HEK293 (cell line): ENCODE data around the gene ATP6V1F.

ENCODE experiments used
- CTCF ChIA-PET: fragments of 350-600 bp; formaldehyde crosslinking; extraction: SDS; loops from one replicate; lab custom pipeline; 2021; ENCODE audit warnings: antibody characterized with exemption; lab: Yijun Ruan, JAX
- POLR2A ChIA-PET: fragments of 300-600 bp; formaldehyde crosslinking; extraction: SDS; loops from one replicate; lab custom pipeline; 2020; ENCODE audit warnings: antibody characterized with exemption, inconsistent platforms; lab: Yijun Ruan, JAX
- H3K27ac ChIP-seq: fragments of 200-500 bp; sonication (Bioruptor generic); 2 replicates; pipeline ENCODE4 v1.5.1; 2014; ENCODE audit warnings: low read depth, low read length, control low read depth, inconsistent platforms; ENCODE audit errors: extremely low read depth
- H3K36me3 ChIP-seq, 2 experiments: fragments of 200-500 bp in 1 of 2; sonication (Bioruptor generic) in 1 of 2; 1 replicate in 1 of 2; 2 replicates in 1 of 2; pipeline ENCODE4 v1.5.1; 2014 to 2017; ENCODE audit warnings: inconsistent platforms in 2 of 2, low read length in 2 of 2; ENCODE audit not compliant: control insufficient read depth in 2 of 2, insufficient read depth in 1 of 2
- H3K4me1 ChIP-seq: fragments of 200-500 bp; sonication (Bioruptor generic); 2 replicates; pipeline ENCODE4 v1.5.1; 2014; ENCODE audit warnings: mild to moderate bottlenecking, low read length, inconsistent platforms; ENCODE audit not compliant: control insufficient read depth, insufficient read depth
- H3K4me3 ChIP-seq: 2 replicates; pipeline ENCODE4 v1.5.1; 2011; ENCODE audit warnings: low read depth, mild to moderate bottlenecking, control low read depth, low read length, moderate library complexity
- H3K9me3 ChIP-seq: fragments of 200-500 bp; sonication (Bioruptor generic); 2 replicates; pipeline ENCODE4 v1.5.1; 2014; ENCODE audit warnings: low read depth, low read length, inconsistent platforms; ENCODE audit not compliant: control insufficient read depth, insufficient read depth
- GLIS1 ChIP-seq: fragments of 450-650 bp; formaldehyde crosslinking; IDR thresholded peaks from 2 replicates; pipeline ENCODE4 v1.5.1; 2016; ENCODE audit warnings: missing biosample characterization, missing genetic modification characterization
- HOXA7 ChIP-seq: sonication (generic); formaldehyde crosslinking; IDR thresholded peaks from 2 replicates; pipeline ENCODE4 v1.8.1; 2022; ENCODE audit warnings: missing genetic modification reagents, borderline replicate concordance
- MEIS1 ChIP-seq: sonication (generic); formaldehyde crosslinking; IDR thresholded peaks from 2 replicates; pipeline ENCODE4 v1.8.1; 2022; ENCODE audit warnings: missing genetic modification reagents, mild to moderate bottlenecking, borderline replicate concordance
- MYNN ChIP-seq: fragments of 450-650 bp; formaldehyde crosslinking; IDR thresholded peaks from 2 replicates; pipeline ENCODE4 v1.5.1; 2016; ENCODE audit warnings: missing biosample characterization, missing genetic modification characterization, borderline replicate concordance
- RBAK ChIP-seq: fragments of 450-650 bp; formaldehyde crosslinking; IDR thresholded peaks from 2 replicates; pipeline ENCODE4 v1.5.1; 2016; ENCODE audit warnings: missing biosample characterization, missing genetic modification characterization
- ZBTB1 ChIP-seq: fragments of 450-650 bp; formaldehyde crosslinking; IDR thresholded peaks from 2 replicates; pipeline ENCODE4 v1.5.1; 2016; ENCODE audit warnings: missing biosample characterization, missing genetic modification characterization
- ZBTB8A ChIP-seq: fragments of 450-650 bp; formaldehyde crosslinking; IDR thresholded peaks from 2 replicates; pipeline ENCODE4 v1.5.1; 2016; ENCODE audit warnings: missing biosample characterization, missing genetic modification characterization
- ZIC2 ChIP-seq: fragments of 450-650 bp; formaldehyde crosslinking; IDR thresholded peaks from 2 replicates; pipeline ENCODE4 v1.5.1; 2016; ENCODE audit warnings: missing biosample characterization, missing genetic modification characterization
- ZNF202 ChIP-seq: fragments of 450-650 bp; formaldehyde crosslinking; IDR thresholded peaks from 2 replicates; pipeline ENCODE4 v1.5.1; 2016; ENCODE audit warnings: missing biosample characterization, missing genetic modification characterization, borderline replicate concordance
- ZNF292 ChIP-seq: fragments of 450-650 bp; formaldehyde crosslinking; IDR thresholded peaks from 2 replicates; pipeline ENCODE4 v1.5.1; 2016; ENCODE audit warnings: low read depth, missing biosample characterization, missing genetic modification characterization, borderline replicate concordance
- ZNF654 ChIP-seq: fragments of 450-650 bp; formaldehyde crosslinking; IDR thresholded peaks from 2 replicates; pipeline ENCODE4 v1.5.1; 2016; ENCODE audit warnings: low read depth, missing biosample characterization, missing genetic modification characterization
- ZNF701 ChIP-seq: fragments of 450-650 bp; formaldehyde crosslinking; IDR thresholded peaks from 2 replicates; pipeline ENCODE4 v1.5.1; 2016; ENCODE audit warnings: missing biosample characterization, missing genetic modification characterization
- ZNF843 ChIP-seq: fragments of 450-650 bp; formaldehyde crosslinking; IDR thresholded peaks from 2 replicates; pipeline ENCODE4 v1.5.1; 2016; ENCODE audit warnings: missing biosample characterization, missing genetic modification characterization
- ZSCAN30 ChIP-seq: fragments of 450-650 bp; IDR thresholded peaks from 2 replicates; pipeline ENCODE4 v1.5.1; 2018; ENCODE audit warnings: missing biosample characterization, mild to moderate bottlenecking, missing genetic modification characterization, moderate library complexity
- TF ChIP-seq, protein P1 (sequence below): fragments of 450-650 bp; formaldehyde crosslinking; IDR thresholded peaks from 2 replicates; pipeline ENCODE4 v1.5.1; 2016; ENCODE audit warnings: missing biosample characterization, missing genetic modification characterization
- TF ChIP-seq, protein P2 (sequence below): fragments of 450-650 bp; formaldehyde crosslinking; IDR thresholded peaks from 2 replicates; pipeline ENCODE4 v1.5.1; 2016; ENCODE audit warnings: missing biosample characterization, missing genetic modification characterization
- TF ChIP-seq, protein P3 (sequence below): fragments of 450-650 bp; formaldehyde crosslinking; IDR thresholded peaks from 2 replicates; pipeline ENCODE4; 2016; ENCODE audit warnings: missing biosample characterization, missing genetic modification characterization

The ATP6V1F gene

DNA sequence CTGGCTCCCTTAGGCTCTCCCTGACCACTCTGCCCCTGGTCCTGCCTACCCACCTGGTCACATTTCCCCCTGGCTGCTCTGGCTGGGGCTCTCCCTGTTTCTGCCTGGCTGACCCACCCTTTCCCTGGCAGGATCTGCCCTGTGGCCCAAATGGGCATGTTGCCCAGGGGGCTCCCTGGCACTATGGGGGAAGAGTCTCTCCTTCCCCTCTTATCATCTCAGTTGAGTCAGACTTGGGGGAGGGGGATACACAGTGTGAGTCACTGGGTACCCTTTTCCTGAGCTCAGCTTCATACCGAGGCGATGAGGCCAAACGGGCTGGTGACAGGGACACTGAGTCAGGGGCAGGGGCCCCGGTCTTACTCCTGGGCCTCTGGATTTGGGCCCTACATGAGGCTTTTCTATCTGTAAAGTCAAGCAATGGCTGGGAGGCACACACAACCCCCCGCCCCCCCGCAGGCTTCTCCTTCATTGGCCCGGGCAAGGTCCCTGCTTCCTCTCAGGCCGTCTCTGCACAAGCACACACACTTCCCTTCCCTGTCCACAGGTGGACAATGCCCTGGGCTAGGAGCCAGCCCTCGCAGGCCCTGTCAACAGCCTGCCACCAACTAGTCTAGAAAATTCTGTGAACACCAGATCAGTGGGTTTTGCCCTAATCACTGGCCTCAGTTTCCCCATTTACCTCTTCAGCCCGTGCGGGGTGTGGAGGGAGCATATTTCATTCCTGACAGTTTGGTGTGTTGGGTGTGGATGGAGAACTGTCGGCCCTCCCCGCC, 33.1 kb upstream of the ATP6V1F start (continued):
- TF ChIP-seq, protein P1, sequence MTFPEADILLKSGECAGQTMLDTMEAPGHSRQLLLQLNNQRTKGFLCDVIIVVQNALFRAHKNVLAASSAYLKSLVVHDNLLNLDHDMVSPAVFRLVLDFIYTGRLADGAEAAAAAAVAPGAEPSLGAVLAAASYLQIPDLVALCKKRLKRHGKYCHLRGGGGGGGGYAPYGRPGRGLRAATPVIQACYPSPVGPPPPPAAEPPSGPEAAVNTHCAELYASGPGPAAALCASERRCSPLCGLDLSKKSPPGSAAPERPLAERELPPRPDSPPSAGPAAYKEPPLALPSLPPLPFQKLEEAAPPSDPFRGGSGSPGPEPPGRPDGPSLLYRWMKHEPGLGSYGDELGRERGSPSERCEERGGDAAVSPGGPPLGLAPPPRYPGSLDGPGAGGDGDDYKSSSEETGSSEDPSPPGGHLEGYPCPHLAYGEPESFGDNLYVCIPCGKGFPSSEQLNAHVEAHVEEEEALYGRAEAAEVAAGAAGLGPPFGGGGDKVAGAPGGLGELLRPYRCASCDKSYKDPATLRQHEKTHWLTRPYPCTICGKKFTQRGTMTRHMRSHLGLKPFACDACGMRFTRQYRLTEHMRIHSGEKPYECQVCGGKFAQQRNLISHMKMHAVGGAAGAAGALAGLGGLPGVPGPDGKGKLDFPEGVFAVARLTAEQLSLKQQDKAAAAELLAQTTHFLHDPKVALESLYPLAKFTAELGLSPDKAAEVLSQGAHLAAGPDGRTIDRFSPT: 0 out of 2 replicates have a peak, but pooled peaks have one; percentile 33

DNA sequence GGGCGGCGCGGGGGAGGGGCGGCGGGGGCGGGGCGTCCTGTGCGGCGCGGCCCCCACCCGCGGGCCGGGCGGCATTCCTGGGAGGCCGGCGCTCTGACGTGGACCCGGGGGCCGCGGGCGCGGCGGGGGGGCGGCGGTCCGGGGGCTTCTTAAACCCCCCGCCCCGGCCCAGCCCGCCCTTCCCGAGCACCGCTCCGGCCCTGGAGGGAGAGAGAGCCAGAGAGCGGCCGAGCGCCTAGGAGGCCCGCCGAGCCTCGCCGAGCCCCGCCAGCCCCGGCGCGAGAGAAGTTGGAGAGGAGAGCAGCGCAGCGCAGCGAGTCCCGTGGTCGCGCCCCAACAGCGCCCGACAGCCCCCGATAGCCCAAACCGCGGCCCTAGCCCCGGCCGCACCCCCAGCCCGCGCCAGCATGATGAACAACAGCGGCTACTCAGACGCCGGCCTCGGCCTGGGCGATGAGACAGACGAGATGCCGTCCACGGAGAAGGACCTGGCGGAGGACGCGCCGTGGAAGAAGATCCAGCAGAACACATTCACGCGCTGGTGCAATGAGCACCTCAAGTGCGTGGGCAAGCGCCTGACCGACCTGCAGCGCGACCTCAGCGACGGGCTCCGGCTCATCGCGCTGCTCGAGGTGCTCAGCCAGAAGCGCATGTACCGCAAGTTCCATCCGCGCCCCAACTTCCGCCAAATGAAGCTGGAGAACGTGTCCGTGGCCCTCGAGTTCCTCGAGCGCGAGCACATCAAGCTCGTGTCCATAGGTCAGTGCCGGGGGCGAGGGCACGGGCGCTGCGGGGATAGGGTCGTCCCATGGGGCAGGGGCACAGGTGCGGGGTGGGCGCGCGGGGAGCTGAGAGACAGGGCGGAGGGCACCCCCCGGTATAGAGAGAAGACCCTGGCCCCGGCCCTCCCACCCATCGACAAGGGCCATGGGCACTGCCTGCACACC, 32.2 kb upstream of the ATP6V1F start, which contains the start of gene FLNC:
Gene FLNC (plus strand): TSS at position 176 of the 947 bp plus-strand sequence. CDS start 232 bp downstream, at position 408.
- no peak for TF ChIP-seq MYNN
- 0 out of 2 replicates have a peak, but pooled peaks have one; percentile 20 for TF ChIP-seq ZNF202
- TF ChIP-seq, all 188 proteins: peak for 1
- H3K9me3 ChIP-seq: no peaks in the 10 kb centered on the region
- CTCF ChIA-PET: interaction anchor here (0.9 kb wide), 1 partner anchor 33 kb away, joined by 5 read pairs; no protein-coding TSS in a partner anchor
- no peak within 1 kb of the TSS for H3K27ac ChIP-seq
- peak within 1 kb of the TSS; percentile 56 for H3K4me3 ChIP-seq
- peaks cover 0 to 10% of the 10 kb centered on the region in 2 experiments; a peak in 1 of 3 replicates for H3K36me3 ChIP-seq
- H3K4me1 ChIP-seq: no peaks in the 10 kb centered on the region
- POLR2A ChIA-PET: interaction anchor here (1.5 kb wide), 1 partner anchor 91 kb away, joined by 6 read pairs; the partner anchor contains the start of gene CALU

DNA sequence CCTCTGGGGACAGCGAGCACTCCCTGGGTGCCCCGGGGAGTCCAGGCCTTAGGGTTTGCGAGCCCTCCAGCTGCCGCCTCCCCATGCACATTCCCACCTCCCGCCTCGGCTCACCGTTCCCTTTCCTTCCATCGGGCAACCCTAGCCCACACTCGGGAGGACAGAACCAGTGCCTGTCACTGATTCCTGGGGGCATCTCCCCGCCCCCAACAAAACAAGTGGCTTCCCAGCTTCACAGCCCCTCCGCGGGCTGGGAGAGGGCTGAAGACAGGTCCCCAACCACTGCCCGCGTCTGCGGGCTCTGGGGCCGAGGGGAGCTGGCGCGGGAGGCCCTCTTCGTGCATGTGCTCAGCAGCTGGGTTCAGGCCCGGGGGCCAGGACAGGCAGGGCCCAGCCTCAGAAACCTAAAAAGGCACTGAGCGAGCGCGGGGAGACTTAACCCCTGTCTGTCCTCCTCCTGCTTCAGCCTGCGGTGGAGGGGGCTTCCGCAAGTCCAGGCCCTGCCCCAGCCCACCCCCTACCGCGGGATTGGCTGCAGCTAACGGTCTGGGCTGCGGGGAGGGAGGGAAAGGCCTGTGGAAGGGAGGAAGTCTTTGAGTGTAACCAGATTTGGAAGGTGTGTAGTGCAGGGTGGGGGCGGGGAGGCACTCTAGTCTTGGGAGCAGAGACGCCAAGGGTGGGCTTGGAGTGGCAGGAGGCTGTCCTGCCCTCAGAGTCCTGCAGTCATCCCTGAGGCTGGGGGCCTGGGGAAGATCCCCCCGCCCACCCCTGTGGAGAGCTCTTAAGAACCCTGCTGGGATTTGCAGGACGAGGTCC, 31.3 kb upstream of the ATP6V1F start:
- ChIA-PET CTCF (interaction anchor here (0.9 kb wide), 1 partner anchor 32 kb away, joined by 5 read pairs; no protein-coding TSS in a partner anchor), POLR2A (interaction anchor here (0.8 to 1.5 kb wide), 2 partner anchors 31 to 92 kb away, joined by 3 to 6 read pairs; partner anchors contain the start of genes ATP6V1F and CALU)

More for the DNA sequence above, 31.3 kb upstream of the ATP6V1F start:
- H3K27ac ChIP-seq: no peak overlapping the region
- H3K4me1 ChIP-seq: no peaks in the 10 kb centered on the region
- H3K4me3 ChIP-seq: peak overlapping the region; percentile 56
- TF ChIP-seq ZIC2 (tag by site-specific recombination): peak; percentile 21; the same call in 1 of the 2 replicates
- TF ChIP-seq, protein P2, sequence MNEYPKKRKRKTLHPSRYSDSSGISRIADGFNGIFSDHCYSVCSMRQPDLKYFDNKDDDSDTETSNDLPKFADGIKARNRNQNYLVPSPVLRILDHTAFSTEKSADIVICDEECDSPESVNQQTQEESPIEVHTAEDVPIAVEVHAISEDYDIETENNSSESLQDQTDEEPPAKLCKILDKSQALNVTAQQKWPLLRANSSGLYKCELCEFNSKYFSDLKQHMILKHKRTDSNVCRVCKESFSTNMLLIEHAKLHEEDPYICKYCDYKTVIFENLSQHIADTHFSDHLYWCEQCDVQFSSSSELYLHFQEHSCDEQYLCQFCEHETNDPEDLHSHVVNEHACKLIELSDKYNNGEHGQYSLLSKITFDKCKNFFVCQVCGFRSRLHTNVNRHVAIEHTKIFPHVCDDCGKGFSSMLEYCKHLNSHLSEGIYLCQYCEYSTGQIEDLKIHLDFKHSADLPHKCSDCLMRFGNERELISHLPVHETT (tag by site-specific recombination): no peak
- TF ChIP-seq ZNF654 (tag by site-specific recombination): no peak
- no peak for TF ChIP-seq MEIS1 (CRISPR knock-in tag)
- TF ChIP-seq ZNF292 (tag by site-specific recombination): no peak
- no peak for TF ChIP-seq ZSCAN30
- peak; percentile 38; the same call in 1 of the 2 replicates for TF ChIP-seq ZBTB8A
- no peak for TF ChIP-seq ZNF843 (tag by site-specific recombination)
- no peak for TF ChIP-seq HOXA7 (CRISPR knock-in tag)
- no peak for TF ChIP-seq RBAK
- TF ChIP-seq ZNF701 (tag by site-specific recombination): no peak
- no peak for TF ChIP-seq ZBTB1 (tag by site-specific recombination)
- TF ChIP-seq, protein P3, sequence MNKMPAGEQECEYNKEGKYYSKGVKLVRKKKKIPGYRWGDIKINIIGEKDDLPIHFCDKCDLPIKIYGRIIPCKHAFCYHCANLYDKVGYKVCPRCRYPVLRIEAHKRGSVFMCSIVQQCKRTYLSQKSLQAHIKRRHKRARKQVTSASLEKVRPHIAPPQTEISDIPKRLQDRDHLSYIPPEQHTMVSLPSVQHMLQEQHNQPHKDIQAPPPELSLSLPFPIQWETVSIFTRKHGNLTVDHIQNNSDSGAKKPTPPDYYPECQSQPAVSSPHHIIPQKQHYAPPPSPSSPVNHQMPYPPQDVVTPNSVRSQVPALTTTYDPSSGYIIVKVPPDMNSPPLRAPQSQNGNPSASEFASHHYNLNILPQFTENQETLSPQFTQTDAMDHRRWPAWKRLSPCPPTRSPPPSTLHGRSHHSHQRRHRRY (tag by site-specific recombination): no peak
- TF ChIP-seq GLIS1: peak; percentile 61
- peaks cover 0 to 19% of the 10 kb centered on the region in 2 experiments; a peak in 1 of 3 replicates for H3K36me3 ChIP-seq
- no peaks in the 10 kb centered on the region for H3K9me3 ChIP-seq
